Fibroblast of lung (primary cell): ENCODE results near the gene ADCY2. TPM values are rescaled to one million over a fixed set of nuclear protein-coding genes. Genes with fewer than 3 reads are reported as not detected.

Experiments used
- DNase-seq, 2 donors: peaks; one replicate each; pipeline versions ENCODE4 v3.0.0 to v3.0.0-alpha.2; 2010; ENCODE audit warnings: low read depth in 2 of 2
- H2AFZ ChIP-seq: 2 replicates; pipeline ENCODE4 v1.5.1; 2012; ENCODE audit warnings: low read length, control low read depth, inconsistent platforms
- H3K27ac ChIP-seq: 2 replicates; pipeline ENCODE4 v1.5.1; 2011; ENCODE audit warnings: low read length, control low read depth; ENCODE audit not compliant: insufficient read depth
- H3K27me3 ChIP-seq: 2 replicates; pipeline ENCODE4 v1.5.1; 2011; ENCODE audit warnings: mild to moderate bottlenecking, low read length; ENCODE audit not compliant: control insufficient read depth, insufficient read depth
- H3K36me3 ChIP-seq: 2 replicates; pipeline ENCODE4 v1.5.1; 2011; ENCODE audit warnings: low read length; ENCODE audit not compliant: control insufficient read depth, insufficient read depth
- H3K4me1 ChIP-seq: 2 replicates; pipeline ENCODE4 v1.5.1; 2011; ENCODE audit warnings: low read length; ENCODE audit not compliant: control insufficient read depth, insufficient read depth; ENCODE audit errors: extremely low read depth
- H3K4me2 ChIP-seq: 2 replicates; pipeline ENCODE4 v1.5.1; 2011; ENCODE audit warnings: low read length, control low read depth; ENCODE audit not compliant: insufficient read depth; ENCODE audit errors: extremely low read depth
- H3K4me3 ChIP-seq, 4 experiments: fragments of 200-600 bp in 1 of 4; sonication (generic) in 1 of 4; replicated peaks in 1 of 4; 2 replicates each; pipeline ENCODE4 v1.5.1; 2011 to 2016; ENCODE audit warnings: low read length in 4 of 4, low read depth in 3 of 4, mild to moderate bottlenecking in 3 of 4, control low read depth in 2 of 4, inconsistent platforms in 1 of 4, mixed read lengths in 1 of 4; ENCODE audit not compliant: insufficient read depth in 1 of 4; ENCODE audit errors: control extremely low read depth in 1 of 4
- H3K79me2 ChIP-seq: 2 replicates; pipeline ENCODE4 v1.5.1; 2012; ENCODE audit warnings: mild to moderate bottlenecking, low read length, inconsistent platforms; ENCODE audit not compliant: control insufficient read depth, insufficient read depth
- H3K9ac ChIP-seq: 2 replicates; pipeline ENCODE4 v1.5.1; 2011; ENCODE audit warnings: mild to moderate bottlenecking, low read length, control low read depth; ENCODE audit not compliant: insufficient read depth
- H3K9me3 ChIP-seq: 2 replicates; pipeline ENCODE4 v1.5.1; 2012; ENCODE audit warnings: low read depth, low read length; ENCODE audit not compliant: control insufficient read depth, insufficient read depth
- H4K20me1 ChIP-seq: 2 replicates; pipeline ENCODE4 v1.5.1; 2011; ENCODE audit warnings: low read length; ENCODE audit not compliant: control insufficient read depth, insufficient read depth; ENCODE audit errors: extremely low read depth
- EZH2 ChIP-seq: IDR thresholded peaks from 2 replicates; pipeline ENCODE4 v1.5.1; 2012; ENCODE audit warnings: low read length, control low read depth, mild to moderate bottlenecking; ENCODE audit errors: missing control alignments
- polyA plus RNA-seq, 2 donors: library from polyadenylated mRNA; depleted of rRNA in 1 of 2; stranded (reverse) in 1 of 2; unstranded in 1 of 2; fragments of >200 nt; gene quantifications; 2 replicates each; pipeline ENCODE4 v1.2.1, GENCODE V29; 2011 to 2012; ENCODE audit warnings: missing spikeins in 1 of 2
- total RNA-seq: library from RNA; depleted of rRNA; stranded (reverse); fragments of >200 nt; gene quantifications from 2 replicates; pipeline ENCODE4 v1.2.1, GENCODE V29; 2014
- TF ChIP-seq, protein P1 (sequence below), 2 donors: IDR thresholded peaks in 1 of 2; conservative IDR thresholded peaks in 1 of 2; 1 replicate in 1 of 2; 2 replicates in 1 of 2; pipeline ENCODE4 v1.5.1; 2011 to 2012; ENCODE audit warnings: low read length in 2 of 2, control low read depth in 1 of 2, inconsistent platforms in 1 of 2, low read depth in 1 of 2, mild to moderate bottlenecking in 1 of 2

ADCY2 gene
- total and polyA plus RNA-seq, 2 donors (not counting 1 experiment from before 2014, with no cell fraction given): under 0.01 to 0.05 TPM

DNA sequence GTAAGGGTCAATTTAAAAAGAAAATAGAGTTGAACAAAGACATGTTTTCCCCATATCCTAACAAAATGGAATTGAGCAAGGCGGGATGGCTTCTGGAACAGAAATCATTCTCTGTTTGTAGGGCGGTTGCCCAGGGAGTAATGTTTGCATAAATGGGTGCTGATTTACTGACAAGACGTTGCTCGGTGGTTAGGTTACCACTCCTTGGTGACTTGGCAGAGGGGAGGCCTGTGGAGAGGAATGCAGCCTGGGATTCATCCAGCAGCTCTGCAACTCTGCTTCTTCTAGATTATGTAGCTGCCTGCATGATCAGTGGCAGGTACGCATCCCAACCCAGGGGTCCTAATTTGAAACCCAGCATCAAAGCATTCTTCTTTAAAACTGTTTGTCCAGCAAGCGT is 254.8 kb downstream of the ADCY2 start:
- no peaks in the 10 kb centered on the region for H3K4me1 ChIP-seq
- H3K9me3 ChIP-seq: no peaks in the 10 kb centered on the region
- no peak overlapping the region for H2AFZ ChIP-seq
- H3K4me2 ChIP-seq: no peak overlapping the region
- no peak for TF ChIP-seq EZH2
- TF ChIP-seq, protein P1, sequence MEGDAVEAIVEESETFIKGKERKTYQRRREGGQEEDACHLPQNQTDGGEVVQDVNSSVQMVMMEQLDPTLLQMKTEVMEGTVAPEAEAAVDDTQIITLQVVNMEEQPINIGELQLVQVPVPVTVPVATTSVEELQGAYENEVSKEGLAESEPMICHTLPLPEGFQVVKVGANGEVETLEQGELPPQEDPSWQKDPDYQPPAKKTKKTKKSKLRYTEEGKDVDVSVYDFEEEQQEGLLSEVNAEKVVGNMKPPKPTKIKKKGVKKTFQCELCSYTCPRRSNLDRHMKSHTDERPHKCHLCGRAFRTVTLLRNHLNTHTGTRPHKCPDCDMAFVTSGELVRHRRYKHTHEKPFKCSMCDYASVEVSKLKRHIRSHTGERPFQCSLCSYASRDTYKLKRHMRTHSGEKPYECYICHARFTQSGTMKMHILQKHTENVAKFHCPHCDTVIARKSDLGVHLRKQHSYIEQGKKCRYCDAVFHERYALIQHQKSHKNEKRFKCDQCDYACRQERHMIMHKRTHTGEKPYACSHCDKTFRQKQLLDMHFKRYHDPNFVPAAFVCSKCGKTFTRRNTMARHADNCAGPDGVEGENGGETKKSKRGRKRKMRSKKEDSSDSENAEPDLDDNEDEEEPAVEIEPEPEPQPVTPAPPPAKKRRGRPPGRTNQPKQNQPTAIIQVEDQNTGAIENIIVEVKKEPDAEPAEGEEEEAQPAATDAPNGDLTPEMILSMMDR (conservative IDR thresholded peaks at IDR 0.05 in 1 of 2, IDR thresholded peaks at IDR 0.05 in 1 of 2; ENCODE audit: low read depth in 1 of 2, low read length in 2 of 2): no peak
- no peaks in the 10 kb centered on the region for H3K36me3 ChIP-seq
- H3K27me3 ChIP-seq: no peaks in the 10 kb centered on the region
- H3K9ac ChIP-seq: no peak overlapping the region
- no peak overlapping the region for H3K4me3 ChIP-seq
- no peaks in the 10 kb centered on the region for H4K20me1 ChIP-seq
- no peak overlapping the region for H3K27ac ChIP-seq
- no peaks in the 10 kb centered on the region for H3K79me2 ChIP-seq
- DNase-seq: peak in 1 of 2 donors; percentile 44

DNA sequence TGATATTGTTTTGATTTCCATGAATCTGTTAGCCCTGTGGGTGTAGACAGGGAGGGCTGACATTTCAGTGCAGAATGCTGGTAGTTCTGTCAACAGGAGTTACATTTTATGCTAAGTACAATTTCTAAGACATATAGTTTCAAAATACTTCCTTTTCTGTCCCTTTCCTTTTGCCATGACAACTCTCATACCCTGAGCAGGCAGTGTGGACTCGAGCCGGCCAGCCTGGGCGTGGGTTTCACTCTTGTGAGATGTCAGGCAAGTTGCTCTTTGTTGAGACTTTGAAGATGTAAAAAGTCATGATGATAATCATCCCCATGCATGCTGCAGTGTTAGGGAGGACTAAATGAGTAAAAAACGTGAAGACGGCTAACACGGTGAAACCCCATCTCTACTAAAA is 257.1 kb downstream of the ADCY2 start:
- DNase-seq: no peak
- no peak overlapping the region for H3K9ac ChIP-seq
- no peaks in the 10 kb centered on the region for H3K36me3 ChIP-seq
- H3K4me1 ChIP-seq: no peaks in the 10 kb centered on the region
- TF ChIP-seq EZH2: no peak
- TF ChIP-seq, protein P1 (conservative IDR thresholded peaks at IDR 0.05 in 1 of 2, IDR thresholded peaks at IDR 0.05 in 1 of 2; ENCODE audit: low read depth in 1 of 2, low read length in 2 of 2): no peak
- no peak overlapping the region for H3K4me2 ChIP-seq
- no peaks in the 10 kb centered on the region for H3K27me3 ChIP-seq
- H3K27ac ChIP-seq: no peak overlapping the region
- H4K20me1 ChIP-seq: no peaks in the 10 kb centered on the region
- H3K4me3 ChIP-seq: no peak overlapping the region
- H2AFZ ChIP-seq: no peak overlapping the region
- H3K79me2 ChIP-seq: no peaks in the 10 kb centered on the region
- H3K9me3 ChIP-seq: no peaks in the 10 kb centered on the region

DNA sequence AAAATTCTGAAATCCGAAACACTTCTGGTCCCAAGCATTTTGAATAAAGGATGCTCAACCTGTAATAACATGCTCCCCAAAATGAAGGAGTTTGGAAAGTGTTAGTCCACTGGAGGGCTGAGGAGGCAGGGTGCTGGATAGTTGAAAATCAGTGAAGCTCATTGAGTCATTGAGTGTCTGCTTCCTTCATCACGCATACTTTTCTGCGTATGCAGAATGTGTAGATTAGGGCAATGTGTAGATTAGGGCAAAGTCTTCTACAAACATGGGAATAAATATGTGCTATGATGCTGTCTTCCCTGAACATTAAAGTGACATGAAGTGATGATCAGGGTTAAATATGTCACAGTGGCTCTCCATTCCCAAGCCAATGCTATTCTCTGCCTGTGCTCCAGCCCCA is 261.2 kb downstream of the ADCY2 start:
- Histone ChIP-seq H3K27me3 (no peaks in the 10 kb centered on the region), H3K9me3 (no peaks in the 10 kb centered on the region), H3K36me3 (no peaks in the 10 kb centered on the region), H3K4me1 (no peaks in the 10 kb centered on the region), H3K9ac (no peak overlapping the region), H3K79me2 (no peaks in the 10 kb centered on the region), H4K20me1 (no peaks in the 10 kb centered on the region), H2AFZ (no peak overlapping the region), H3K4me2 (no peak overlapping the region), H3K27ac (no peak overlapping the region), H3K4me3 (no peak overlapping the region)
- TF ChIP-seq, protein P1 (conservative IDR thresholded peaks at IDR 0.05 in 1 of 2, IDR thresholded peaks at IDR 0.05 in 1 of 2; ENCODE audit: low read depth in 1 of 2, low read length in 2 of 2): no peak
- no peak for TF ChIP-seq EZH2
- DNase-seq: no peak
